AG08395 (cell line): Measurements from ENCODE around the gene HARS1.
"Not testable (repeated sequence)": the region's sequence is repeated elsewhere in the genome, so short reads cannot be mapped to it uniquely, and the experiment has no call there.

Source experiments
- DNase-seq: peaks from one replicate; pipeline ENCODE4 v3.0.0; 2012; ENCODE audit warnings: mixed read lengths, low spot score

Gene HARS1

GRCh38 chr5:140633021-140633471, 58.1 kb downstream of the HARS1 start, which contains the start of gene CD14:
CD14 (minus strand) TSS chr5:140633175; CDS start chr5:140633071, 104 bp downstream.
- peak; percentile 73 for DNase-seq

- peak; percentile 20 for DNase-seq
Measured at GRCh38 chr5:140632366-140633020, 58.7 kb downstream of the HARS1 start.

- DNase-seq, result no peak
Measured at GRCh38 chr5:140631831-140632365, 59.3 kb downstream of the HARS1 start.

- DNase-seq, result no peak
Measured at GRCh38 chr5:140631036-140631417, 60.1 kb downstream of the HARS1 start.

GRCh38 chr5:140630292-140631035, 60.7 kb downstream of the HARS1 start:
- no peak for DNase-seq

- no peak for DNase-seq
Measured at GRCh38 chr5:140628711-140629110, 62.5 kb downstream of the HARS1 start.

- DNase-seq, result no peak
Measured at GRCh38 chr5:140627972-140628371, 63.2 kb downstream of the HARS1 start.

GRCh38 chr5:140624886-140625285, 66.3 kb downstream of the HARS1 start:
- not testable (repeated sequence) for DNase-seq
